Activated T-cell treated with anti-CD3 and anti-CD28 coated beads, Interleukin-2, amount 50 U/mL, for 24 hours (primary cell): ENCODE measurements around the gene COL25A1.

Experiments used
- DNase-seq: peaks from one replicate; pipeline ENCODE4 v3.0.0-alpha.2; 2020
- H3K27ac Mint-ChIP-seq: 2 replicates; pipeline ENCODE4 v1.8.0; 2020; ENCODE audit warnings: mild to moderate bottlenecking, mixed read lengths
- H3K27me3 Mint-ChIP-seq: 2 replicates; pipeline ENCODE4 v1.8.0; 2020; ENCODE audit warnings: mixed read lengths
- H3K36me3 Mint-ChIP-seq: 2 replicates; pipeline ENCODE4 v1.8.0; 2020; ENCODE audit warnings: low read depth, mixed read lengths
- H3K4me1 Mint-ChIP-seq: 2 replicates; pipeline ENCODE4 v1.8.0; 2020; ENCODE audit warnings: low read depth, mixed read lengths
- H3K4me3 Mint-ChIP-seq: 2 replicates; pipeline ENCODE4 v1.8.0; 2020; ENCODE audit warnings: mild to moderate bottlenecking, moderate library complexity, mixed read lengths
- H3K9me3 Mint-ChIP-seq: 2 replicates; pipeline ENCODE4 v1.8.0; 2020; ENCODE audit warnings: mixed read lengths

COL25A1 gene

GRCh38 chr4:108978066-108978465, 324.4 kb downstream of the COL25A1 start:
- H3K27me3 Mint-ChIP-seq, result peaks cover 8% of the 10 kb centered on the region
- no peaks in the 10 kb centered on the region for H3K36me3 Mint-ChIP-seq
- H3K27ac Mint-ChIP-seq, result no peak overlapping the region
- no peaks in the 10 kb centered on the region for H3K9me3 Mint-ChIP-seq
- no peak overlapping the region for H3K4me3 Mint-ChIP-seq
- peaks cover 14% of the 10 kb centered on the region for H3K4me1 Mint-ChIP-seq
- no peak for DNase-seq

DNA sequence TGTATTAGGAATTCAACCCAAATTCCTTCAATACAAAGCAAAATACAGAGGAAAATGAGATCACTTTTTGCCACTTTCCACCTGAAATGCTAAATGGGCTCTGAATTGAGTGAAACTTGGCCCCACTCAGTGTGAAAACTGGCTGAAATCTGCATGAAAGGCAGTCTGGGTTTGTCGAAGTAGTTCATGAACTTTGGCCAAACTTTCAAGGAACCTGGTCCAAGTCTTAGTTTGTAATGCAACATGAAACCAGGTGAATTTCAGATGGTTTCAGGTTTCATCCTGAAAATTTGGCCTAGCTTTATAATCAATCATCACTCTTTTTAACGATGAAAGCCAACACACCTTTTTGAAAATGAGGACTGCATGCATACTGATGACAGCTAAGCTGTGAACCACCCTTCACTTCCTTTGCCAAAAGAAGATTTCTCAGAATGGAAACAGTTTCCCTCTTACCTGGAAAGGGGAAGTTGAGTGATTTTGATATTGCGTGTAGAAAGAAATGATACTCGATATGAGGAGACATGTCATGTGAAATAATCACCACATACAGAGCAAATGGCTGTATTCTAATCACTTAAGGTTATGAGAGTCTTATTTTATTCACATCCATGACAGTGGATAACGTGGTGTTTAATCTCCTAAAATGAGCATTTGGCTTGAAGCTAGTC, 329.7 kb downstream of the COL25A1 start:
- H3K36me3 Mint-ChIP-seq, result no peaks in the 10 kb centered on the region
- H3K9me3 Mint-ChIP-seq, result peaks cover 4% of the 10 kb centered on the region
- peaks cover 26% of the 10 kb centered on the region for H3K4me1 Mint-ChIP-seq
- no peaks in the 10 kb centered on the region for H3K27me3 Mint-ChIP-seq
- H3K27ac Mint-ChIP-seq, result peak overlapping the region; percentile 87
- H3K4me3 Mint-ChIP-seq, result peak overlapping the region; percentile 3
- no peak for DNase-seq

DNA sequence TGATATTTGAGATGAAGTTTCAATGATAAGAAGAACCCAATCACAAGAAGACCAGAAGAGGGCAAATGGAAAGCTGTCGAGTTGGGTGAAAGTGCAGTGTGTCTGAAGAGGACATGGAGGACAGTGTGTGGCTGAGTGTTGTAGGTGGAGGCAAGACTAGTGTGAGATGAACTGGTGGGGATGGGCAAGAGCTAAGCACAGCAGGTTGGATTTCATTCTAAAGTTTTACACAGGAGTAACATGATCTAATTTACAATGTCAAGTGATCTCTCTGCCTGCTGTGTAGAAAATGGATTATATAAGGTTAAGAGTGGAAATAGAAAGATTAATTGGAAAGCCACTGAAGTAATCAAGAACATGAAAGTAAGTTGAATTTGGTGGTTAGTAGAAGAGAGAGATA, 331.0 kb downstream of the COL25A1 start:
- H3K9me3 Mint-ChIP-seq, result peaks cover 4% of the 10 kb centered on the region
- no peaks in the 10 kb centered on the region for H3K36me3 Mint-ChIP-seq
- peaks cover 26% of the 10 kb centered on the region for H3K4me1 Mint-ChIP-seq
- no peaks in the 10 kb centered on the region for H3K27me3 Mint-ChIP-seq
- H3K4me3 Mint-ChIP-seq, result no peak overlapping the region
- no peak overlapping the region for H3K27ac Mint-ChIP-seq
- DNase-seq, result no peak

- Mint-ChIP-seq H3K9me3 (no peaks in the 10 kb centered on the region), H3K36me3 (no peaks in the 10 kb centered on the region), H3K4me1 (no peaks in the 10 kb centered on the region), H3K27me3 (no peaks in the 10 kb centered on the region), H3K27ac (no peak overlapping the region), H3K4me3 (no peak overlapping the region)
- DNase-seq, result no peak
Observed at GRCh38 chr4:108965472-108966076, 336.9 kb downstream of the COL25A1 start.

DNA sequence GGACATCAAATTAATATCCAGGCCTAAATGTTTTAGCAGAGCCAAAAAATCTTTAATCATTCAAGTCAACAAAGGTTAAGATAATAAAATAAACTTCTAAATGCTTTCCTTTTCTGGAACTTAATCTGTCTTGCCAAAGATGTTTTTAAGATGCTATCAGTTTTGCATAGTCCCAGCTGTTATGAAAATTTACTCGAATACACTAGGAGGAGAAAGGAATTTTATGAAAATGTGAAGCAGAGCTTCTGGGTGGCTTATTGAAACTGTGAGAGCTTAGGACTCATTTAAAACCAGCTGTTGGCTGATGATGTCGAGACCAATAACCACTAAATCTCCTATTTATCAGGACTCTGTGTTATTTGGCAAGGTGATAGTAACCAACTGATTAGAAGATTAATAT, 337.4 kb downstream of the COL25A1 start:
- Mint-ChIP-seq H3K9me3 (no peaks in the 10 kb centered on the region), H3K27me3 (no peaks in the 10 kb centered on the region), H3K27ac (no peak overlapping the region), H3K36me3 (no peaks in the 10 kb centered on the region), H3K4me3 (no peak overlapping the region), H3K4me1 (no peaks in the 10 kb centered on the region)
- no peak for DNase-seq

- DNase-seq, result no peak
- no peaks in the 10 kb centered on the region for H3K36me3 Mint-ChIP-seq
- H3K4me1 Mint-ChIP-seq, result no peaks in the 10 kb centered on the region
- no peak overlapping the region for H3K4me3 Mint-ChIP-seq
- no peaks in the 10 kb centered on the region for H3K9me3 Mint-ChIP-seq
- no peak overlapping the region for H3K27ac Mint-ChIP-seq
- peaks cover 2% of the 10 kb centered on the region for H3K27me3 Mint-ChIP-seq
Observed at GRCh38 chr4:108963910-108964309, 338.5 kb downstream of the COL25A1 start.

DNA sequence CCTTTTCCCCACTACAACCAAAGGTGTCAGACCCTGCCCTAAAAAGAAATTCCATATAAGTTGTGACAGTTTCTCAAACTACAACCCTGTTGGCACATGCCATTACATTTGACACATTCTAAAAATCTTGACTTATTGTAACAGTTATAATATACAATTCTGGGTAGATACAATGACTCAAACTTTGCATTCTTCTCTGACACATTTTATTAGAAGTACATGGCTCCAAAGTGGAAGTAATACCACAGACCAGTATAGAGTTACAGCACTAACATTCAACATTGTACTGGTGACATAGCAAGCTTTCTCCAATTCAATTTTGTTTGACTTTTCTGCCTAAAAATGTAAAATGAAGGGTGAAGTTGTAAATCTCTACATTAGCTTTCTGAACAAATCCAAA, 343.0 kb downstream of the COL25A1 start:
- no peak overlapping the region for H3K4me3 Mint-ChIP-seq
- DNase-seq, result no peak
- H3K9me3 Mint-ChIP-seq, result no peaks in the 10 kb centered on the region
- H3K27me3 Mint-ChIP-seq, result peaks cover 13% of the 10 kb centered on the region
- no peaks in the 10 kb centered on the region for H3K36me3 Mint-ChIP-seq
- no peak overlapping the region for H3K27ac Mint-ChIP-seq
- H3K4me1 Mint-ChIP-seq, result no peaks in the 10 kb centered on the region

DNA sequence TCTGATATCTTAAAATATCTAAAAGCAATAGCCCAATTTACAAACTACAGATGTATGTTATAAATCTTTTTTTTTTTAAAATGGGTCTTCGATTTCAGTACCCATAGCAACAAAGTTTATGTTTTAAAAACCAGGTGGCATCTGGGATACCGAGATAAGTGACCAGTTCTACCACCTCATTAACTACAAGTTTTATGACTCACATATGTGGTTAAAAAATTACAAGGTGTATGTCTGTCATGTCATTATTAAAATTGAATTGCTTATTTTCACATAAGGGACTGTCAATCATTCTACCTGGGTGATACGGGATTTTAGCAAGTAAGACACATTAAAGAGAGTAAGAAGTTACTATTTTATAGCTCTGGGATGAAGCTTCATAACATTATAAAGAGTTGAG, 347.6 kb downstream of the COL25A1 start:
- Mint-ChIP-seq H3K9me3 (no peaks in the 10 kb centered on the region), H3K36me3 (no peaks in the 10 kb centered on the region), H3K4me1 (no peaks in the 10 kb centered on the region), H3K27ac (no peak overlapping the region), H3K4me3 (no peak overlapping the region), H3K27me3 (peaks cover 15% of the 10 kb centered on the region)
- no peak for DNase-seq

DNA sequence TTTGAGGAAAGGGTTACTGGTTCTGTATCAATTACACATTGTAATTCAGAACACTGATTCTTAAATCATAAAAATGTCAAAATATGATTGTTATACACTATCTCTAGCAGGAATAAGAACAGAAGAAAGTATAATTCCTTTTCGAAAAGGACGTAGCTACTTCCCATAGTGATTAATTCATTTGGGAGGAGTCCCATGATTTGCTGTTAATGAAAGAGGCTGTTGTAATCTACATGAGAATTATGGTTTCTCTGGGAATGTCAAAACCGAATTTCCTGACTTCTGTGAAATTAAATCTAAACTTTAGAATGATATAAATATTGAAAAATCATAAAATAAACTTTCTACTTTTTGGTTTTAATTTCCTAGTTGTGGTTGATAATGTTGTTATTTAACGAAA, 348.5 kb downstream of the COL25A1 start:
- Mint-ChIP-seq H3K27ac (no peak overlapping the region), H3K9me3 (no peaks in the 10 kb centered on the region), H3K27me3 (peaks cover 13% of the 10 kb centered on the region), H3K4me3 (no peak overlapping the region), H3K4me1 (no peaks in the 10 kb centered on the region), H3K36me3 (no peaks in the 10 kb centered on the region)
- DNase-seq, result no peak

GRCh38 chr4:108950158-108950915, 352.1 kb downstream of the COL25A1 start:
- H3K36me3 Mint-ChIP-seq, result no peaks in the 10 kb centered on the region
- H3K27me3 Mint-ChIP-seq, result peaks cover 6% of the 10 kb centered on the region
- no peaks in the 10 kb centered on the region for H3K9me3 Mint-ChIP-seq
- H3K4me3 Mint-ChIP-seq, result no peak overlapping the region
- no peak overlapping the region for H3K27ac Mint-ChIP-seq
- H3K4me1 Mint-ChIP-seq, result no peaks in the 10 kb centered on the region
- DNase-seq, result no peak

DNA sequence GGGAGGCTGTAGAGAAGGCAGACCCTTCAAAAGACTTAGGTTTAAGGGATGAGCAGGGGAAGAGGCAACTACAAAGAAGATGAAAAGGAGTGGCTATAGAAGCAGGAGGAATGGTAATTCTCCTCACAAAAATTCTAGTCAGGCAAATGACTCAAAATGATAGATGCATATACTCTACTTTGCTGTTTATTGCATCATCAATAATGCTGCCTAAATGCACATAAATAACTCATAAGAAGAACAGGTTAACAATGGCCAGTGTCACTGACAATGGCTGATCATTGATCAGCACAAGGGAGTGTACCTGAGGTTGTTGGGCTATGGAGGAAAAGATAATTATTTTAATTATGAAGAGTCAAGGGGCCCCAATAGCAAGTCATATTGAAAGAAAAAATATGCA, 354.9 kb downstream of the COL25A1 start:
- H3K4me3 Mint-ChIP-seq, result no peak overlapping the region
- H3K36me3 Mint-ChIP-seq, result no peaks in the 10 kb centered on the region
- no peaks in the 10 kb centered on the region for H3K4me1 Mint-ChIP-seq
- no peaks in the 10 kb centered on the region for H3K9me3 Mint-ChIP-seq
- peaks cover 3% of the 10 kb centered on the region for H3K27me3 Mint-ChIP-seq
- H3K27ac Mint-ChIP-seq, result no peak overlapping the region
- no peak for DNase-seq

- Mint-ChIP-seq H3K4me3 (no peak overlapping the region), H3K36me3 (no peaks in the 10 kb centered on the region), H3K27me3 (peaks cover 3% of the 10 kb centered on the region), H3K27ac (no peak overlapping the region), H3K4me1 (no peaks in the 10 kb centered on the region), H3K9me3 (no peaks in the 10 kb centered on the region)
- no peak for DNase-seq
Observed at GRCh38 chr4:108946237-108946636, 356.2 kb downstream of the COL25A1 start.

DNA sequence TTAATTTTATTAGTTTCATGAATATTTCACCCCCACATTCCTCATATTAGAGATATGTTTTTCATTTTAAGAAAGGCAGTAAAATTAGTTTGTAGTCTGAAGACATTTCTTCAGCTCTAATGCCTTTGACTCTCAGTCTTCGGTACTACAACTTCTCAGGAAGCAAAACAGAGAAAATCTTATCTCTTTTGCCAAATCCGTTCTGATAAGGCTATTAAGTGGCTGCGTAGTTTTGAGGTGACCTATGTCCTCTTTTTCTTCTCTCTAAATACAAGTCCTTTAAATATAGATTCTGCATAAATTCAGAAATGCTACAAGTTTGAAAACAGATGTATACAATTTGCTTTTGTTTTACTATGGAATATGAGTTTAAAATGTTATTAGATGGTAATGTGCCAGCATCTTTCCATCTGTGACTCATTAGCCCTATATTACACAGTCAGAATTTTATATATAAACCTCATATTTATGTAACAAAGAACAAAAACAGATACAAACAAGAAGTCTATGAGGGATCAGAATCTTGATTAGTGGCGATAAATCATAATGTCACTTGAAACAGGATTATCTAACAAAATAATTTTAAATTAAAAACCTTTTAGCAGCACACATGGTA, 358.4 kb downstream of the COL25A1 start:
- no peak for DNase-seq
- H3K4me1 Mint-ChIP-seq, result no peaks in the 10 kb centered on the region
- H3K4me3 Mint-ChIP-seq, result no peak overlapping the region
- no peak overlapping the region for H3K27ac Mint-ChIP-seq
- no peaks in the 10 kb centered on the region for H3K9me3 Mint-ChIP-seq
- peaks cover 3% of the 10 kb centered on the region for H3K27me3 Mint-ChIP-seq
- H3K36me3 Mint-ChIP-seq, result no peaks in the 10 kb centered on the region

GRCh38 chr4:108943371-108943770, 359.1 kb downstream of the COL25A1 start:
- peaks cover 3% of the 10 kb centered on the region for H3K27me3 Mint-ChIP-seq
- no peaks in the 10 kb centered on the region for H3K36me3 Mint-ChIP-seq
- H3K27ac Mint-ChIP-seq, result no peak overlapping the region
- H3K4me3 Mint-ChIP-seq, result no peak overlapping the region
- no peak for DNase-seq
- no peaks in the 10 kb centered on the region for H3K4me1 Mint-ChIP-seq
- no peaks in the 10 kb centered on the region for H3K9me3 Mint-ChIP-seq
